GM12878 (cell line): ENCODE measurements around the gene SLC12A5. TPM values are rescaled to one million over a fixed set of nuclear protein-coding genes. Genes with fewer than 3 reads are reported as not detected.

Experiments
- ATAC-seq: fragments of 200-7000 bp; cut with Tn5 transposase; 3 replicates; pipeline ENCODE4 v1.9.1; 2020; ENCODE audit warnings: mild to moderate bottlenecking, moderate library complexity
- BruUV-seq: library from RNA; stranded (reverse); fragments of 400-500 nt; replicated peaks from 2 replicates; lab custom pipeline; 2021; lab: Mats Ljungman, UMichigan
- CTCF ChIA-PET: fragments of 300-600 bp; sonication (Branson Sonifier 250); formaldehyde crosslinking; extraction: SDS; loops from one replicate; lab custom pipeline; 2021; ENCODE audit warnings: inconsistent platforms; lab: Yijun Ruan, JAX
- POLR2A ChIA-PET: fragments of 350-600 bp; formaldehyde crosslinking; extraction: SDS; loops from one replicate; lab custom pipeline; 2021; ENCODE audit warnings: inconsistent platforms; lab: Charles Lee
- RAD21 ChIA-PET: fragments of 300-600 bp; sonication (Branson Sonifier 250); formaldehyde crosslinking; loops from one replicate; lab custom pipeline; 2023; ENCODE audit warnings: antibody characterized with exemption; ENCODE audit not compliant: unreplicated experiment; lab: Charles Lee
- SMC1A ChIA-PET: fragments of 300-600 bp; sonication (Branson Sonifier 250); formaldehyde crosslinking; loops from one replicate; lab custom pipeline; 2023; ENCODE audit not compliant: unreplicated experiment, uncharacterized antibody; lab: Charles Lee
- DNase-seq: peaks from one replicate; pipeline ENCODE4 v3.0.0-alpha.2; 2011; ENCODE audit warnings: low read depth, low spot score
- FAIRE-seq: peaks from 3 replicates; lab custom pipeline; 2011; peaks lifted over from hg19 to GRCh38; lab: Jason Lieb, UNC
- H2AFZ ChIP-seq: 2 replicates; pipeline ENCODE4 v1.6.0; 2011; ENCODE audit warnings: low read depth, low read length, control low read depth; ENCODE audit not compliant: control insufficient read depth
- H3K27ac ChIP-seq: 2 replicates; pipeline ENCODE4 v1.5.1; 2011; ENCODE audit warnings: control low read depth; ENCODE audit not compliant: control insufficient read depth, insufficient read depth
- H3K27me3 ChIP-seq, 2 experiments: replicated peaks in 1 of 2; 2 replicates each; pipeline versions ENCODE4 v1.6.0 to v1.6.1; 2011; ENCODE audit warnings: low read length in 1 of 2; ENCODE audit not compliant: control insufficient read depth in 2 of 2, insufficient read depth in 2 of 2
- H3K36me3 ChIP-seq, 2 experiments: 2 replicates each; pipeline ENCODE4 v1.5.1; 2011; ENCODE audit warnings: low read length in 1 of 2; ENCODE audit not compliant: control insufficient read depth in 2 of 2, insufficient read depth in 2 of 2
- H3K4me1 ChIP-seq: 2 replicates; pipeline ENCODE4 v1.6.1; 2011; ENCODE audit warnings: mild to moderate bottlenecking, low read length, moderate library complexity, mixed read lengths; ENCODE audit not compliant: control insufficient read depth, insufficient read depth
- H3K4me2 ChIP-seq: 2 replicates; pipeline ENCODE4 v1.6.0; 2011; ENCODE audit warnings: control low read depth; ENCODE audit not compliant: control insufficient read depth, insufficient read depth
- H3K4me3 ChIP-seq: fragments of 200-600 bp; sonication (generic); 2 replicates; pipeline ENCODE4 v1.5.1; 2016
- H3K79me2 ChIP-seq: 2 replicates; pipeline ENCODE4 v1.6.0; 2011; ENCODE audit warnings: low read length; ENCODE audit not compliant: control insufficient read depth, insufficient read depth
- H3K9ac ChIP-seq: 2 replicates; pipeline ENCODE4 v1.8.0; 2011; ENCODE audit warnings: low read length, control low read depth, mixed read lengths; ENCODE audit not compliant: control insufficient read depth, insufficient read depth
- H3K9me3 ChIP-seq: replicated peaks from 3 replicates; pipeline ENCODE4 v1.5.1; 2011; ENCODE audit warnings: mild to moderate bottlenecking, low read length; ENCODE audit not compliant: control insufficient read depth, insufficient read depth
- H4K20me1 ChIP-seq: 2 replicates; pipeline ENCODE4 v1.6.0; 2011; ENCODE audit not compliant: control insufficient read depth, insufficient read depth
- CBFB ChIP-seq: IDR thresholded peaks from 2 replicates; pipeline ENCODE4 v1.6.1; 2016; ENCODE audit warnings: antibody characterized with exemption, low read depth
- CEBPB ChIP-seq, 2 experiments: fragments of 150-350 bp in 1 of 2; IDR thresholded peaks; 2 replicates each; pipeline ENCODE4 v1.6.1; 2012 to 2014; ENCODE audit warnings: low read depth in 2 of 2, low read length in 2 of 2, borderline replicate concordance in 1 of 2, inconsistent platforms in 1 of 2
- CUX1 ChIP-seq: IDR thresholded peaks from 2 replicates; pipeline ENCODE4 v1.6.1; 2012; ENCODE audit warnings: improper control_type of control experiment, low read depth, low read length; ENCODE audit not compliant: insufficient replicate concordance
- NRF1 ChIP-seq: conservative IDR thresholded peaks from 2 replicates; pipeline ENCODE4 v1.6.1; 2011; ENCODE audit warnings: mild to moderate bottlenecking, low read depth, low read length, improper control_type of control experiment
- PML ChIP-seq: IDR thresholded peaks from 2 replicates; pipeline ENCODE4 v1.6.1; 2012; ENCODE audit warnings: low read length, inconsistent platforms
- RB1 ChIP-seq: fragments of 450-650 bp; formaldehyde crosslinking; IDR thresholded peaks from 2 replicates; pipeline ENCODE4 v1.6.1; 2017; ENCODE audit warnings: mild to moderate bottlenecking, borderline replicate concordance
- RFX5 ChIP-seq: IDR thresholded peaks from 2 replicates; pipeline ENCODE4 v1.6.1; 2011; ENCODE audit warnings: low read depth, low read length, improper control_type of control experiment
- SP1 ChIP-seq: IDR thresholded peaks from one replicate; pipeline ENCODE4 v1.6.1; 2011; ENCODE audit warnings: low read depth, low read length
- STAT1 ChIP-seq: fragments of 450-650 bp; conservative IDR thresholded peaks from 2 replicates; pipeline ENCODE4 v1.6.1; 2014; ENCODE audit warnings: antibody characterized with exemption, mild to moderate bottlenecking
- YY1 ChIP-seq: IDR thresholded peaks from 2 replicates; pipeline ENCODE4 v1.6.1; 2011; ENCODE audit warnings: low read depth, mild to moderate bottlenecking, low read length
- ZNF274 ChIP-seq: IDR thresholded peaks from one replicate; pipeline ENCODE4 v1.8.0; 2011; ENCODE audit not compliant: insufficient read length, insufficient read depth
- ZNF687 ChIP-seq: fragments of 450-650 bp; IDR thresholded peaks from 2 replicates; pipeline ENCODE4 v1.6.1; 2017; ENCODE audit warnings: mild to moderate bottlenecking, moderate library complexity
- ZSCAN29 ChIP-seq: fragments of 450-650 bp; IDR thresholded peaks from 2 replicates; pipeline ENCODE4 v1.6.1; 2017; ENCODE audit warnings: mild to moderate bottlenecking, moderate library complexity
- WGBS: methylation state at CpG from one replicate; pipeline ENCODE4 v1.1.6; 2016; ENCODE audit warnings: low lambda C conversion rate; ENCODE audit not compliant: insufficient replicate concordance, insufficient coverage; ENCODE audit errors: missing lambda C conversion rate; 5-methylcytosine and 5-hydroxymethylcytosine counted together
- in situ Hi-C: fragments of 300-500 bp; cut with MboI; formaldehyde crosslinking; loops from 9 replicates; pipeline ENCODE4 v1.14.3; 2018; ENCODE audit warnings: mixed read lengths
- intact Hi-C: fragments of 100-400 bp; cut with micrococcal nuclease; formaldehyde crosslinking; loops from one replicate; pipeline ENCODE4 v1.14.2; 2022; ENCODE audit not compliant: unreplicated experiment
- polyA plus RNA-seq, 11 experiments: library from polyadenylated mRNA; depleted of rRNA in 4 of 11; unstranded in 6 of 11; stranded (reverse) in 5 of 11; fragments of >200 nt; fragmentation: Nextera tagmentation in 4 of 11; fragmentation: Illumina TruSeq in 1 of 11; extraction: Ambion mirVana in 4 of 11; extraction: Trizol in 1 of 11; gene quantifications; 1 replicate in 1 of 11; 2 replicates in 10 of 11; pipeline versions ENCODE4 v1.2.1 to v1.2.3, GENCODE V29; 2011 to 2016; ENCODE audit warnings: inconsistent platforms in 2 of 11, missing spikeins in 2 of 11, low read depth in 1 of 11
- total RNA-seq, 4 experiments: library from RNA; depleted of rRNA in 3 of 4; stranded (reverse); fragments of >200 nt in 3 of 4; fragmentation: Illumina TruSeq in 1 of 4; extraction: Trizol in 1 of 4; gene quantifications; 2 replicates each; pipeline versions ENCODE4 v1.2.1 to v1.2.3, GENCODE V29; 2013 to 2021

Gene SLC12A5
- total and polyA plus RNA-seq, 10 of the 15 experiments (the other 5 are each of a cell fraction or from before 2014, with no cell fraction given) = 0.26 to 2.7 (median 1.2) TPM

GRCh38 chr20:46007671-46008070, 21.3 kb upstream of the SLC12A5 start (continued):
- TF ChIP-seq PML (no peak), NRF1 (no peak), ZSCAN29 (no peak)

- no peak overlapping the region for H3K9ac ChIP-seq
- H3K36me3 ChIP-seq = no peaks in the 10 kb centered on the region
- WGBS = 83% methylated on average over 13 of the region's 20 CpGs
- no TSS peak for BruUV-seq
- CTCF ChIA-PET = interaction anchor here (0.9 to 11.5 kb wide), 5 partner anchors 22 to 210 kb away, joined by 3 to 190 read pairs (median 3); no protein-coding TSS in a partner anchor
- DNase-seq (no peak), FAIRE-seq (no peak), ATAC-seq (no peak)
- RAD21 ChIA-PET = interaction anchor here (1.1 to 6.6 kb wide), 2 partner anchors 22 to 76 kb away, joined by 3 to 66 read pairs; no protein-coding TSS in a partner anchor
- POLR2A ChIA-PET = no interaction called here
- H3K4me2 ChIP-seq = no peak overlapping the region
- H3K27ac ChIP-seq = no peak overlapping the region
- H2AFZ ChIP-seq = no peak overlapping the region
- peaks cover 38% of the 10 kb centered on the region for H3K4me1 ChIP-seq
- H3K27me3 ChIP-seq = peaks cover 11 to 12% of the 10 kb centered on the region in 2 experiments; a peak in 3 of 4 replicates
- no peaks in the 10 kb centered on the region for H4K20me1 ChIP-seq
- H3K9me3 ChIP-seq = no peaks in the 10 kb centered on the region; the same call in 2 of the 3 replicates
- H3K4me3 ChIP-seq = no peak overlapping the region
- SMC1A ChIA-PET = interaction anchor here (1.3 kb wide), 1 partner anchor 22 kb away, joined by 5 read pairs; no protein-coding TSS in a partner anchor
- H3K79me2 ChIP-seq = no peaks in the 10 kb centered on the region
- intact Hi-C loops (loop anchor here (5.0 kb wide), 1 partner anchor 38 kb away; the partner anchor contains the start of gene ZNF335), in situ Hi-C loops (no loop called here)
- TF ChIP-seq CBFB (no peak), SP1 (no peak), CEBPB (IDR thresholded peaks at IDR 0.05; ENCODE audit: borderline replicate concordance in 1 of 2, low read depth in 2 of 2, low read length in 2 of 2) (no peak), STAT1 (no peak), RB1 (no peak), RFX5 (no peak), ZNF687 (no peak), CUX1 (no peak), ZNF274 (no peak), YY1 (no peak)
These were observed 19.2 kb upstream of the SLC12A5 start for GRCh38 chr20:46009816-46010215.
